HepG2 (cell line): ENCODE data around the gene PLSCR3. TPM values are rescaled to one million over a fixed set of nuclear protein-coding genes. Genes with fewer than 3 reads are reported as not detected.

Experiments
- ATAC-seq: fragments of 200-7000 bp; cut with Tn5 transposase; 3 replicates; pipeline ENCODE4 v1.9.1; 2020; ENCODE audit warnings: mild to moderate bottlenecking, moderate library complexity
- BruUV-seq: library from RNA; stranded (reverse); fragments of 400-500 nt; replicated peaks from 2 replicates; lab custom pipeline; 2021; lab: Mats Ljungman, UMichigan
- CTCF ChIA-PET: fragments of 300-600 bp; formaldehyde crosslinking; extraction: SDS; loops from one replicate; lab custom pipeline; 2021; ENCODE audit warnings: low total read pairs, inconsistent platforms, low intra/inter-chr PET ratio; lab: Yijun Ruan, JAX
- POLR2A ChIA-PET: fragments of 350-600 bp; sonication (Branson Sonifier 250); formaldehyde crosslinking; loops from one replicate; lab custom pipeline; 2020; ENCODE audit warnings: antibody characterized with exemption, inconsistent platforms; lab: Yijun Ruan, JAX
- DNase-seq: peaks from one replicate; pipeline ENCODE4 v3.0.0-alpha.2; 2015; ENCODE audit warnings: low spot score
- FAIRE-seq: peaks from 3 replicates; lab custom pipeline; 2011; peaks lifted over from hg19 to GRCh38; lab: Jason Lieb, UNC
- H2AFZ ChIP-seq: one replicate; pipeline ENCODE4 v1.6.1; 2011; ENCODE audit warnings: low read length, inconsistent platforms
- H3K27ac ChIP-seq: fragments of 300-600 bp; 3 replicates; pipeline ENCODE4 v1.8.0; 2011; ENCODE audit warnings: mixed run types, mild to moderate bottlenecking, mixed read lengths, low read length, inconsistent platforms; ENCODE audit not compliant: insufficient read depth; ENCODE audit errors: extremely low read length
- H3K27me3 ChIP-seq, 2 experiments: fragments of 200-600 bp in 1 of 2; 2 replicates in 1 of 2; 3 replicates in 1 of 2; pipeline versions ENCODE4 v1.6.0 to v1.8.0; 2011; ENCODE audit warnings: low read length in 2 of 2, mild to moderate bottlenecking in 2 of 2, moderate library complexity in 2 of 2, inconsistent platforms in 1 of 2; ENCODE audit not compliant: insufficient read depth in 2 of 2, control insufficient read depth in 1 of 2
- H3K36me3 ChIP-seq, 2 experiments: fragments of 200-600 bp in 1 of 2; replicated peaks in 1 of 2; 2 replicates in 1 of 2; 3 replicates in 1 of 2; pipeline versions ENCODE4 v1.5.1 to v1.8.0; 2011; ENCODE audit warnings: low read length in 2 of 2, inconsistent platforms in 1 of 2; ENCODE audit not compliant: insufficient read depth in 2 of 2, control insufficient read depth in 1 of 2
- H3K4me1 ChIP-seq: 2 replicates; pipeline ENCODE4 v1.5.1; 2012; ENCODE audit warnings: low read length, inconsistent platforms; ENCODE audit not compliant: insufficient read depth
- H3K4me2 ChIP-seq: 2 replicates; pipeline ENCODE4 v1.6.0; 2011; ENCODE audit warnings: low read depth, low read length, inconsistent platforms
- H3K4me3 ChIP-seq, 3 experiments: fragments of 200-600 bp in 1 of 3; sonication (generic), shearing (Covaris generic) in 1 of 3; replicated peaks in 1 of 3; 2 replicates each; pipeline ENCODE4 v1.5.1; 2011 to 2016; ENCODE audit warnings: low read length in 3 of 3, inconsistent platforms in 2 of 3, low read depth in 2 of 3, mild to moderate bottlenecking in 2 of 3, control low read depth in 1 of 3, mixed read lengths in 1 of 3; ENCODE audit not compliant: insufficient read depth in 1 of 3
- H3K79me2 ChIP-seq: one replicate; pipeline ENCODE4 v1.6.1; 2011; ENCODE audit warnings: low read length, inconsistent platforms; ENCODE audit not compliant: insufficient read depth
- H3K9ac ChIP-seq: 2 replicates; pipeline ENCODE4 v1.6.0; 2011; ENCODE audit warnings: mild to moderate bottlenecking, low read depth, low read length, inconsistent platforms; ENCODE audit not compliant: insufficient read depth
- H3K9me3 ChIP-seq: 2 replicates; pipeline ENCODE4 v1.5.1; 2012; ENCODE audit warnings: mild to moderate bottlenecking, low read length
- H4K20me1 ChIP-seq: 2 replicates; pipeline ENCODE4 v1.6.0; 2011; ENCODE audit warnings: inconsistent platforms, mild to moderate bottlenecking, low read length, moderate library complexity; ENCODE audit not compliant: insufficient read depth
- ATM ChIP-seq: fragments of 450-650 bp; IDR thresholded peaks from 2 replicates; pipeline ENCODE4 v1.7.1; 2017; ENCODE audit warnings: mild to moderate bottlenecking, borderline replicate concordance
- CHD2 ChIP-seq: IDR thresholded peaks from 2 replicates; pipeline ENCODE4 v1.6.1; 2011; ENCODE audit warnings: low read depth, low read length, improper control_type of control experiment
- POLR2A ChIP-seq, 2 experiments: IDR thresholded peaks; 2 replicates each; pipeline ENCODE4 v1.6.1; 2011; ENCODE audit warnings: low read depth in 2 of 2, low read length in 2 of 2, mild to moderate bottlenecking in 1 of 2, moderate library complexity in 1 of 2; ENCODE audit not compliant: insufficient read depth in 1 of 2
- SIX1 ChIP-seq: sonication (generic); formaldehyde crosslinking; IDR thresholded peaks from 2 replicates; pipeline ENCODE4 v1.4.0; 2020; ENCODE audit warnings: missing genetic modification reagents, borderline replicate concordance
- ZNF121 ChIP-seq: sonication (generic); formaldehyde crosslinking; IDR thresholded peaks from 2 replicates; pipeline ENCODE4 v1.5.0; 2020; ENCODE audit warnings: mild to moderate bottlenecking, missing genetic modification reagents
- WGBS: methylation state at CpG from one replicate; pipeline ENCODE4 v1.1.6; 2017; ENCODE audit warnings: low lambda C conversion rate; 5-methylcytosine and 5-hydroxymethylcytosine counted together
- in situ Hi-C: cut with HindIII; loops from 2 replicates; pipeline ENCODE4 v1.10.0; 2017; ENCODE audit warnings: low pct_unique_long_range_greater_than_20kb; ENCODE audit not compliant: extremely low pct_ligation_motif_present
- intact Hi-C: fragments of 100-400 bp; cut with micrococcal nuclease; formaldehyde crosslinking; loops from one replicate; pipeline ENCODE4 v1.10.0; 2022; ENCODE audit not compliant: unreplicated experiment
- polyA plus RNA-seq, 8 experiments: library from polyadenylated mRNA; depleted of rRNA in 3 of 8; stranded (reverse) in 7 of 8; unstranded in 1 of 8; fragments of >200 nt; fragmentation: Illumina TruSeq in 4 of 8; extraction: Trizol in 4 of 8; gene quantifications; 2 replicates each; pipeline versions ENCODE4 v1.2.1 to v1.2.3, GENCODE V29; 2011 to 2016; ENCODE audit warnings: low read depth in 4 of 8, missing spikeins in 1 of 8, mixed read lengths in 1 of 8; ENCODE audit not compliant: insufficient read depth in 1 of 8
- total RNA-seq, 5 experiments: library from RNA; depleted of rRNA; stranded (reverse); fragments of >200 nt; fragmentation: Illumina TruSeq; extraction: Trizol; gene quantifications; 2 replicates each; pipeline ENCODE4 v1.2.3, GENCODE V29; 2016; ENCODE audit warnings: low read depth in 1 of 5
- TF ChIP-seq, protein P1 (sequence below): sonication (generic); formaldehyde crosslinking; IDR thresholded peaks from 2 replicates; pipeline ENCODE4 v1.4.0; 2020; ENCODE audit warnings: missing genetic modification reagents, borderline replicate concordance
- TF ChIP-seq, protein P2 (sequence below), 2 experiments: sonication (generic) in 1 of 2; formaldehyde crosslinking in 1 of 2; IDR thresholded peaks; 2 replicates each; pipeline versions ENCODE4 v1.4.0 to v1.6.1; 2016 to 2020; ENCODE audit warnings: borderline replicate concordance in 1 of 2, low read depth in 1 of 2, mild to moderate bottlenecking in 1 of 2, missing genetic modification reagents in 1 of 2
- TF ChIP-seq, protein P3 (sequence below): sonication (generic); formaldehyde crosslinking; IDR thresholded peaks from 2 replicates; pipeline ENCODE4 v1.4.0; 2020; ENCODE audit warnings: mild to moderate bottlenecking, missing genetic modification reagents
- TF ChIP-seq, protein P4 (sequence below): sonication (generic); formaldehyde crosslinking; IDR thresholded peaks from 2 replicates; pipeline ENCODE4 v1.4.0; 2020; ENCODE audit warnings: missing genetic modification reagents

Gene PLSCR3
- total and polyA plus RNA-seq, 2 of the 13 experiments (the other 11 are each of a cell fraction or from before 2014, with no cell fraction given): 5.6 to 6.2 TPM

DNA sequence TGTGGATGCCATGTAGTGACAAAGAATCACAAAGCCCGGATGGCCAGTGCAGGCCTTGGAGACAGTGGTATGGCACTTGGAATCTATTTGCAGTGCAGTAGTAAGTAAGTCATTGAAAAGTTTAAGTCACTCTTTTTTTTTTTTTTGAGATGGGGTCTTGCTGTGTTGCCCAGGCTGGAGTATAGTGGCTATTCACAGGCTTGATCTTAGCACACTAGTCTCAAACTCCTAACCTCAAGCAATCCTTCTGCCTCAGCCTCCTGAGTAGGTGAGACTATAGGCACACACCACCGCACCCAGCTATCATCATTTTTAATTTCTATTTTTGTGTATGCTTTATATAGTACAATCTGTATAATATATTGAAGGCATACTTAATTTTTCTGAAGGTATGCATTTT is 4.3 kb upstream of the PLSCR3 start:
- H4K20me1 ChIP-seq: no peaks in the 10 kb centered on the region

More for the DNA sequence above, 4.3 kb upstream of the PLSCR3 start:
- FAIRE-seq (no peak), DNase-seq (no peak), ATAC-seq (no peak)
- Histone ChIP-seq H3K9me3 (no peaks in the 10 kb centered on the region), H3K4me1 (peaks cover 17% of the 10 kb centered on the region), H3K36me3 (no peaks in the 10 kb centered on the region), H3K27ac (no peak overlapping the region), H3K79me2 (peaks cover 4% of the 10 kb centered on the region), H3K4me2 (no peak overlapping the region), H3K27me3 (no peaks in the 10 kb centered on the region; a peak in 2 of 5 replicates), H3K9ac (no peak overlapping the region), H3K4me3 (no peak overlapping the region), H2AFZ (no peak overlapping the region)
- in situ Hi-C loops: no loop called here
- no TSS peak for BruUV-seq
- TF ChIP-seq, protein P1, sequence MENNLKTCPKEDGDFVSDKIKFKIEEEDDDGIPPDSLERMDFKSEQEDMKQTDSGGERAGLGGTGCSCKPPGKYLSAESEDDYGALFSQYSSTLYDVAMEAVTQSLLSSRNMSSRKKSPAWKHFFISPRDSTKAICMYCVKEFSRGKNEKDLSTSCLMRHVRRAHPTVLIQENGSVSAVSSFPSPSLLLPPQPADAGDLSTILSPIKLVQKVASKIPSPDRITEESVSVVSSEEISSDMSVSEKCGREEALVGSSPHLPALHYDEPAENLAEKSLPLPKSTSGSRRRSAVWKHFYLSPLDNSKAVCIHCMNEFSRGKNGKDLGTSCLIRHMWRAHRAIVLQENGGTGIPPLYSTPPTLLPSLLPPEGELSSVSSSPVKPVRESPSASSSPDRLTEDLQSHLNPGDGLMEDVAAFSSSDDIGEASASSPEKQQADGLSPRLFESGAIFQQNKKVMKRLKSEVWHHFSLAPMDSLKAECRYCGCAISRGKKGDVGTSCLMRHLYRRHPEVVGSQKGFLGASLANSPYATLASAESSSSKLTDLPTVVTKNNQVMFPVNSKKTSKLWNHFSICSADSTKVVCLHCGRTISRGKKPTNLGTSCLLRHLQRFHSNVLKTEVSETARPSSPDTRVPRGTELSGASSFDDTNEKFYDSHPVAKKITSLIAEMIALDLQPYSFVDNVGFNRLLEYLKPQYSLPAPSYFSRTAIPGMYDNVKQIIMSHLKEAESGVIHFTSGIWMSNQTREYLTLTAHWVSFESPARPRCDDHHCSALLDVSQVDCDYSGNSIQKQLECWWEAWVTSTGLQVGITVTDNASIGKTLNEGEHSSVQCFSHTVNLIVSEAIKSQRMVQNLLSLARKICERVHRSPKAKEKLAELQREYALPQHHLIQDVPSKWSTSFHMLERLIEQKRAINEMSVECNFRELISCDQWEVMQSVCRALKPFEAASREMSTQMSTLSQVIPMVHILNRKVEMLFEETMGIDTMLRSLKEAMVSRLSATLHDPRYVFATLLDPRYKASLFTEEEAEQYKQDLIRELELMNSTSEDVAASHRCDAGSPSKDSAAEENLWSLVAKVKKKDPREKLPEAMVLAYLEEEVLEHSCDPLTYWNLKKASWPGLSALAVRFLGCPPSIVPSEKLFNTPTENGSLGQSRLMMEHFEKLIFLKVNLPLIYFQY (CRISPR knock-in tag): no peak
- TF ChIP-seq ATM: no peak
- TF ChIP-seq POLR2A (IDR thresholded peaks at IDR 0.05; ENCODE audit: insufficient read depth in 1 of 2, low read depth in 2 of 2, low read length in 2 of 2): 0 out of 4 replicates have a peak, but pooled peaks of 1 of the 2 experiments have one; percentile 21
- TF ChIP-seq, protein P2, sequence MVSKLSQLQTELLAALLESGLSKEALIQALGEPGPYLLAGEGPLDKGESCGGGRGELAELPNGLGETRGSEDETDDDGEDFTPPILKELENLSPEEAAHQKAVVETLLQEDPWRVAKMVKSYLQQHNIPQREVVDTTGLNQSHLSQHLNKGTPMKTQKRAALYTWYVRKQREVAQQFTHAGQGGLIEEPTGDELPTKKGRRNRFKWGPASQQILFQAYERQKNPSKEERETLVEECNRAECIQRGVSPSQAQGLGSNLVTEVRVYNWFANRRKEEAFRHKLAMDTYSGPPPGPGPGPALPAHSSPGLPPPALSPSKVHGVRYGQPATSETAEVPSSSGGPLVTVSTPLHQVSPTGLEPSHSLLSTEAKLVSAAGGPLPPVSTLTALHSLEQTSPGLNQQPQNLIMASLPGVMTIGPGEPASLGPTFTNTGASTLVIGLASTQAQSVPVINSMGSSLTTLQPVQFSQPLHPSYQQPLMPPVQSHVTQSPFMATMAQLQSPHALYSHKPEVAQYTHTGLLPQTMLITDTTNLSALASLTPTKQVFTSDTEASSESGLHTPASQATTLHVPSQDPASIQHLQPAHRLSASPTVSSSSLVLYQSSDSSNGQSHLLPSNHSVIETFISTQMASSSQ (IDR thresholded peaks at IDR 0.05; ENCODE audit: low read depth): no peak
- TF ChIP-seq, protein P2 (CRISPR knock-in tag; IDR thresholded peaks at IDR 0.05; ENCODE audit: borderline replicate concordance): no peak
- TF ChIP-seq ZNF121 (CRISPR knock-in tag): peak; percentile 90
- TF ChIP-seq, protein P3, sequence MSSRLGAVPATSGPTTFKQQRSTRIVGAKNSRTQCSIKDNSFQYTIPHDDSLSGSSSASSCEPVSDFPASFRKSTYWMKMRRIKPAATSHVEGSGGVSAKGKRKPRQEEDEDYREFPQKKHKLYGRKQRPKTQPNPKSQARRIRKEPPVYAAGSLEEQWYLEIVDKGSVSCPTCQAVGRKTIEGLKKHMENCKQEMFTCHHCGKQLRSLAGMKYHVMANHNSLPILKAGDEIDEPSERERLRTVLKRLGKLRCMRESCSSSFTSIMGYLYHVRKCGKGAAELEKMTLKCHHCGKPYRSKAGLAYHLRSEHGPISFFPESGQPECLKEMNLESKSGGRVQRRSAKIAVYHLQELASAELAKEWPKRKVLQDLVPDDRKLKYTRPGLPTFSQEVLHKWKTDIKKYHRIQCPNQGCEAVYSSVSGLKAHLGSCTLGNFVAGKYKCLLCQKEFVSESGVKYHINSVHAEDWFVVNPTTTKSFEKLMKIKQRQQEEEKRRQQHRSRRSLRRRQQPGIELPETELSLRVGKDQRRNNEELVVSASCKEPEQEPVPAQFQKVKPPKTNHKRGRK (CRISPR knock-in tag): no peak
- no peak for TF ChIP-seq SIX1 (CRISPR knock-in tag)
- no peak for TF ChIP-seq CHD2
- TF ChIP-seq, protein P4, sequence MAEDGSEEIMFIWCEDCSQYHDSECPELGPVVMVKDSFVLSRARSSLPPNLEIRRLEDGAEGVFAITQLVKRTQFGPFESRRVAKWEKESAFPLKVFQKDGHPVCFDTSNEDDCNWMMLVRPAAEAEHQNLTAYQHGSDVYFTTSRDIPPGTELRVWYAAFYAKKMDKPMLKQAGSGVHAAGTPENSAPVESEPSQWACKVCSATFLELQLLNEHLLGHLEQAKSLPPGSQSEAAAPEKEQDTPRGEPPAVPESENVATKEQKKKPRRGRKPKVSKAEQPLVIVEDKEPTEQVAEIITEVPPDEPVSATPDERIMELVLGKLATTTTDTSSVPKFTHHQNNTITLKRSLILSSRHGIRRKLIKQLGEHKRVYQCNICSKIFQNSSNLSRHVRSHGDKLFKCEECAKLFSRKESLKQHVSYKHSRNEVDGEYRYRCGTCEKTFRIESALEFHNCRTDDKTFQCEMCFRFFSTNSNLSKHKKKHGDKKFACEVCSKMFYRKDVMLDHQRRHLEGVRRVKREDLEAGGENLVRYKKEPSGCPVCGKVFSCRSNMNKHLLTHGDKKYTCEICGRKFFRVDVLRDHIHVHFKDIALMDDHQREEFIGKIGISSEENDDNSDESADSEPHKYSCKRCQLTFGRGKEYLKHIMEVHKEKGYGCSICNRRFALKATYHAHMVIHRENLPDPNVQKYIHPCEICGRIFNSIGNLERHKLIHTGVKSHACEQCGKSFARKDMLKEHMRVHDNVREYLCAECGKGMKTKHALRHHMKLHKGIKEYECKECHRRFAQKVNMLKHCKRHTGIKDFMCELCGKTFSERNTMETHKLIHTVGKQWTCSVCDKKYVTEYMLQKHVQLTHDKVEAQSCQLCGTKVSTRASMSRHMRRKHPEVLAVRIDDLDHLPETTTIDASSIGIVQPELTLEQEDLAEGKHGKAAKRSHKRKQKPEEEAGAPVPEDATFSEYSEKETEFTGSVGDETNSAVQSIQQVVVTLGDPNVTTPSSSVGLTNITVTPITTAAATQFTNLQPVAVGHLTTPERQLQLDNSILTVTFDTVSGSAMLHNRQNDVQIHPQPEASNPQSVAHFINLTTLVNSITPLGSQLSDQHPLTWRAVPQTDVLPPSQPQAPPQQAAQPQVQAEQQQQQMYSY: no peak
- 85% methylated on average over 2 of the region's 2 CpGs for WGBS
- ChIA-PET CTCF (no interaction called here), POLR2A (interaction anchor here (0.6 to 1.5 kb wide), 3 partner anchors 36 to 162 kb away, joined by 3 to 4 read pairs (median 3); partner anchors contain the start of gene POLR2A)
- intact Hi-C loops: no loop called here
